OCI-LY3 (cell line): ENCODE measurements around the gene ACACA.

Experiments
- EZH2phosphoT487 ChIP-seq: fragments of 200-600 bp; shearing (Covaris generic); IDR thresholded peaks from 2 replicates; pipeline ENCODE4 v1.6.1; 2018; ENCODE audit warnings: antibody characterized with exemption, mixed run types, low read depth
- TF ChIP-seq, protein P1 (sequence below): fragments of 200-600, 300-600 bp; sonication (generic); IDR thresholded peaks from 2 replicates; pipeline ENCODE4 v1.5.1; 2014; ENCODE audit warnings: antibody characterized with exemption, low read length, low read depth

- TF ChIP-seq, protein P1, sequence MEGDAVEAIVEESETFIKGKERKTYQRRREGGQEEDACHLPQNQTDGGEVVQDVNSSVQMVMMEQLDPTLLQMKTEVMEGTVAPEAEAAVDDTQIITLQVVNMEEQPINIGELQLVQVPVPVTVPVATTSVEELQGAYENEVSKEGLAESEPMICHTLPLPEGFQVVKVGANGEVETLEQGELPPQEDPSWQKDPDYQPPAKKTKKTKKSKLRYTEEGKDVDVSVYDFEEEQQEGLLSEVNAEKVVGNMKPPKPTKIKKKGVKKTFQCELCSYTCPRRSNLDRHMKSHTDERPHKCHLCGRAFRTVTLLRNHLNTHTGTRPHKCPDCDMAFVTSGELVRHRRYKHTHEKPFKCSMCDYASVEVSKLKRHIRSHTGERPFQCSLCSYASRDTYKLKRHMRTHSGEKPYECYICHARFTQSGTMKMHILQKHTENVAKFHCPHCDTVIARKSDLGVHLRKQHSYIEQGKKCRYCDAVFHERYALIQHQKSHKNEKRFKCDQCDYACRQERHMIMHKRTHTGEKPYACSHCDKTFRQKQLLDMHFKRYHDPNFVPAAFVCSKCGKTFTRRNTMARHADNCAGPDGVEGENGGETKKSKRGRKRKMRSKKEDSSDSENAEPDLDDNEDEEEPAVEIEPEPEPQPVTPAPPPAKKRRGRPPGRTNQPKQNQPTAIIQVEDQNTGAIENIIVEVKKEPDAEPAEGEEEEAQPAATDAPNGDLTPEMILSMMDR: no peak
- TF ChIP-seq EZH2phosphoT487: no peak
These were observed 285.0 kb downstream of the ACACA start for GRCh38 chr17:37121616-37122015.
